GM12865 (cell line): ENCODE data around the gene GET4.

Source experiments
- DNase-seq: peaks from one replicate; pipeline ENCODE4 v3.0.0; 2010; ENCODE audit warnings: low read depth
- H3K4me3 ChIP-seq: 2 replicates; pipeline ENCODE4 v1.5.1; 2011; ENCODE audit warnings: mild to moderate bottlenecking, low read depth, low read length, control low read depth
- CTCF ChIP-seq: IDR thresholded peaks from 2 replicates; pipeline ENCODE4 v1.5.1; 2011; ENCODE audit warnings: low read length, control low read depth, low read depth, inconsistent platforms; ENCODE audit not compliant: insufficient read depth; ENCODE audit errors: missing control alignments

GET4 gene

GRCh38 chr7:899806-900205 lies 23.5 kb downstream of the GET4 start:
- DNase-seq: no peak
- H3K4me3 ChIP-seq: no peak overlapping the region
- TF ChIP-seq CTCF: no peak

- DNase-seq: no peak
- no peak overlapping the region for H3K4me3 ChIP-seq
- no peak for TF ChIP-seq CTCF
Measured at GRCh38 chr7:900331-901040, 24.1 kb downstream of the GET4 start.

- no peak for TF ChIP-seq CTCF
- no peak for DNase-seq
- no peak overlapping the region for H3K4me3 ChIP-seq
Measured at GRCh38 chr7:901041-901387, 24.7 kb downstream of the GET4 start.

- no peak overlapping the region for H3K4me3 ChIP-seq
- peak; percentile 76 for DNase-seq
- TF ChIP-seq CTCF: no peak
Measured at GRCh38 chr7:901388-902154, 25.2 kb downstream of the GET4 start.

GRCh38 chr7:902996-903395 lies 26.6 kb downstream of the GET4 start:
- TF ChIP-seq CTCF: no peak
- no peak overlapping the region for H3K4me3 ChIP-seq
- no peak for DNase-seq

GRCh38 chr7:903921-904755 lies 27.8 kb downstream of the GET4 start:
- H3K4me3 ChIP-seq: no peak overlapping the region

More at GRCh38 chr7:903921-904755, 27.8 kb downstream of the GET4 start:
- no peak for TF ChIP-seq CTCF
- DNase-seq: no peak
